SK-N-MC (cell line): ENCODE measurements around the gene MAPKAPK2.
"Not testable (repeated sequence)": the region's sequence is repeated elsewhere in the genome, so short reads cannot be mapped to it uniquely, and the experiment has no call there.

Source experiments
- DNase-seq: peaks from one replicate; pipeline ENCODE4 v3.0.0-alpha.2; 2011; ENCODE audit warnings: low read depth, low spot score
- H3K27ac ChIP-seq: fragments of 200-600 bp; sonication (generic); 2 replicates; pipeline ENCODE4 v1.5.1; 2016; ENCODE audit warnings: mixed run types
- H3K36me3 ChIP-seq: fragments of 200-600 bp; sonication (generic); 2 replicates; pipeline ENCODE4 v1.6.1; 2017; ENCODE audit warnings: antibody characterized with exemption, low read length, mixed read lengths; ENCODE audit not compliant: insufficient read depth
- H3K4me3 ChIP-seq: fragments of 200-600 bp; sonication (generic); 2 replicates; pipeline ENCODE4 v1.5.1; 2016
- H3K9ac ChIP-seq: fragments of 200-600 bp; sonication (generic); 2 replicates; pipeline ENCODE4 v1.8.0; 2017; ENCODE audit warnings: mixed run types, mixed read lengths; ENCODE audit not compliant: insufficient read length
- H3K9me3 ChIP-seq: fragments of 200-600 bp; sonication (generic); 2 replicates; pipeline ENCODE4 v1.6.1; 2017; ENCODE audit warnings: low read depth, mild to moderate bottlenecking, antibody characterized with exemption, low read length, moderate library complexity, mixed read lengths
- EZH2 ChIP-seq: fragments of 200-600 bp; sonication (generic); IDR thresholded peaks from one replicate; pipeline ENCODE4 v1.6.1; 2017; ENCODE audit warnings: antibody characterized with exemption
- FOXP2 ChIP-seq: optimal IDR thresholded peaks from 2 replicates; pipeline ENCODE3; 2011; ENCODE audit warnings: mild to moderate bottlenecking, moderate library complexity; ENCODE audit not compliant: insufficient read depth; ENCODE audit errors: extremely low read length, control extremely low read depth
- POLR2AphosphoS5 ChIP-seq: IDR thresholded peaks from 2 replicates; pipeline ENCODE4 v1.6.1; 2012; ENCODE audit warnings: mild to moderate bottlenecking, low read depth, low read length, borderline replicate concordance

MAPKAPK2 gene

DNA sequence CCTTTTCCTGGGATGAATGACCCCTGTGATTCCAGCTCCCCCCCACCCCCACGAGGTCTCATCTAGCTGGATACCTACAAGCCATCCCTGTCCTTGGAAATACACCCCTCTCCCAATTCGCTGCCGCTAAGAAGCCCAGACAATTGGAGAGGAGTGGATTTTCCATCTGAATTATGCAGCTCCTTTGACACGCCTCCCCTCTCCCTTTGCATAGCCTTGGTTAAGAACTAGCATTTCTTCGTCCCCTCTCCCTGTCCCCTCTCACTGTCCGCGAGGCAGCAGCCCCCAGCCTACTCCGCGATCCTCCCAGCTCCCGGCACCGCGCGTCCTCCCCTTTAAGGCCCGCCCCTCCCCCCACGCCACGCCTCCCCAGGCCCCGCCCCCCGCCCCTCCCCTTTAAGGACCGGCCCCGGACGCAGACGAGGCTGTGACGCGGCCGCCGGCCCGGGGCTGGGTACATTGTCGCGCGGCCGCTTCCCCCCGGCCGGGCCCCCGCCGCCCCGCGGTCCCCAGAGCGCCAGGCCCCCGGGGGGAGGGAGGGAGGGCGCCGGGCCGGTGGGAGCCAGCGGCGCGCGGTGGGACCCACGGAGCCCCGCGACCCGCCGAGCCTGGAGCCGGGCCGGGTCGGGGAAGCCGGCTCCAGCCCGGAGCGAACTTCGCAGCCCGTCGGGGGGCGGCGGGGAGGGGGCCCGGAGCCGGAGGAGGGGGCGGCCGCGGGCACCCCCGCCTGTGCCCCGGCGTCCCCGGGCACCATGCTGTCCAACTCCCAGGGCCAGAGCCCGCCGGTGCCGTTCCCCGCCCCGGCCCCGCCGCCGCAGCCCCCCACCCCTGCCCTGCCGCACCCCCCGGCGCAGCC lies at the start of gene MAPKAPK2:
TSS of gene MAPKAPK2 (plus strand) at position 428 of the 856 bp plus-strand sequence. CDS start at position 753, 325 bp downstream.
- no peaks in the 10 kb centered on the region for H3K36me3 ChIP-seq
- TF ChIP-seq POLR2AphosphoS5 = no peak
- no peak for TF ChIP-seq FOXP2
- no peak for TF ChIP-seq EZH2
- no peak for DNase-seq
- peak within 1 kb of the TSS; percentile 81 for H3K4me3 ChIP-seq
- H3K9me3 ChIP-seq = no peaks in the 10 kb centered on the region
- peak within 1 kb of the TSS; percentile 75 for H3K9ac ChIP-seq
- H3K27ac ChIP-seq = no peak within 1 kb of the TSS

DNA sequence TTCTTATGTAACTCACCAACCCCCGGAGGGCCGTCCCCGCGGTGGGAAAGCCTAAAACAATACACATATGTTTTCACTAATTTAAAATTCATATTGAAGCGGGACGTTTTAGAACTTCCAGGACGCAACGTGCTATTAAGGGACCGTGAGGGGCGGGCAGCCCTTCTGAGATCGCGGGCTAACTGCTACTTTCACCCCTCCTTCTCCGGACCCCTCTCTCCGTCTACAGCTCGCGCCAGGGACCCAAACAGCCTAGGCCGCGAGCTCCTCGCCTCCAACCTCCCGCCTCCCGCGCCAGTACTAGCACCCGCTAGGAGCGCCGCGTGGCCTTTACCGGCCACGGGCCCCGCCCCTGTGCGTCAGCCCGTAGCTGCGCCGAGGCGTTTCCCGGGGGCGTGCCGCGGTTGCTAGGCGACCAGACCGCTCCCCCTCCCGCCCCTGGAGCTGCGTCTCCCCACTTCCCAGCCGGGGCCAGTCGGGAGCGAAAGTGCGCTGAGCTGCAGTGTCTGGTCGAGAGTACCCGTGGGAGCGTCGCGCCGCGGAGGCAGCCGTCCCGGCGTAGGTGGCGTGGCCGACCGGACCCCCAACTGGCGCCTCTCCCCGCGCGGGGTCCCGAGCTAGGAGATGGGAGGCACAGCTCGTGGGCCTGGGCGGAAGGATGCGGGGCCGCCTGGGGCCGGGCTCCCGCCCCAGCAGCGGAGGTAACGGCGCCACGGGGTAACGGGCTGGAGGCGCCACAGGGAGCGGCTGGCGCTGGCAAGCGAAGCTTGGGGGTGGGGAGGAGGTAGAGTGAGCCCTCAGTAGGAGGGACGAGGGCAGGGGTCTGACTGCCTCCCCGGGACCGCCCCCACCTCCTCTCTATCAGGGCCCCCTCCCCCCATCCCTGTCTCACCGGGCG lies 49.4 kb upstream of the MAPKAPK2 start, which contains the start of gene DYRK3:
TSS of gene DYRK3 (plus strand) at position 457 of the 898 bp plus-strand sequence. CDS start at position 625, 168 bp downstream.
- Histone ChIP-seq H3K27ac (peak within 1 kb of the TSS; percentile 83), H3K9me3 (no peaks in the 10 kb centered on the region), H3K4me3 (peak within 1 kb of the TSS; percentile 99), H3K36me3 (peaks cover 18% of the 10 kb centered on the region), H3K9ac (peak within 1 kb of the TSS; percentile 86)
- no peak for DNase-seq
- TF ChIP-seq FOXP2 (no peak), POLR2AphosphoS5 (peak; percentile 96)

DNA sequence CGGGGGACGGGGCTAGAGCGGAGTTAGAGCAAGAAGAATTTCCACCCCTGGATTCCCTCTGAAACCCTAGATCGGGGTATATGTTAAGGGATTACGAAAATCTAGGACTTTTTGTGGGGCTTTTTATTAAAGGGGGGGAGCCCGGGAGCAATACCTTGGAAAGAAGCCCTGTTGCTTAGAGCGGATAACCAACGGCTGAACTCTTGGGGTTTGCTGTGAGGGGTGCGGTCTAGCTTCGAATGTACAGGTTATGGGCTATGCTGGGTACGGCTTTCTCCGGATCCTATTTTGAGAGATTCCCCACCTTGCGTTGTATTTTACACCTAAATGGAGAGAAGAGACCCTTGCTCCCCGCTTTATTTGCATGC lies 48.7 kb upstream of the MAPKAPK2 start:
- H3K9ac ChIP-seq = peak overlapping the region; percentile 73
- H3K27ac ChIP-seq = peak overlapping the region; percentile 50
- DNase-seq = no peak

DNA sequence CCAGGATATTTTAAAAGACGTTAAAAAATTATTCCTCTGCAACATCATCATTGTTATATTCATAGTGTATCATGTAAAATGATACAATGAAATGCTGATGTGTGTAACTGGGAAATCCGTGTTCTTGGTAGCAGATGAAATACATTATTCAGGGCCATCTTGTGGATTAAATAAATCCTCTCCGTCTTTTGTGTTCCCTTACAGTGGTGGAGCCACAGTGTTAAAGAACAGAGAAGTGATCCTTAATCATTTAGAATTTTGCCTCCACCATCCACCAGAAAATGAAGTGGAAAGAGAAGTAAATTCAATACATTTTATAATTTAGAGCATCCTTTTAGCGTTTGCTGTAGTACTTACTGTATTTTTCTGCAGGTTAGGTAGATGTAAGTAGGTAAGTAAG lies 48.0 kb upstream of the MAPKAPK2 start:
- no peak for TF ChIP-seq FOXP2
- TF ChIP-seq EZH2 = no peak
- no peak for TF ChIP-seq POLR2AphosphoS5
- DNase-seq = no peak
- peaks cover 23% of the 10 kb centered on the region for H3K36me3 ChIP-seq
- peak overlapping the region; percentile 73 for H3K9ac ChIP-seq
- H3K27ac ChIP-seq = peak overlapping the region; percentile 69; the same call in 1 of the 2 replicates
- H3K9me3 ChIP-seq = no peaks in the 10 kb centered on the region
- H3K4me3 ChIP-seq = peak overlapping the region; percentile 99

More for the DNA sequence above, 48.7 kb upstream of the MAPKAPK2 start:
- no peaks in the 10 kb centered on the region for H3K9me3 ChIP-seq
- peaks cover 21% of the 10 kb centered on the region for H3K36me3 ChIP-seq
- TF ChIP-seq EZH2 (no peak), POLR2AphosphoS5 (no peak), FOXP2 (no peak)
- peak overlapping the region; percentile 99 for H3K4me3 ChIP-seq

DNA sequence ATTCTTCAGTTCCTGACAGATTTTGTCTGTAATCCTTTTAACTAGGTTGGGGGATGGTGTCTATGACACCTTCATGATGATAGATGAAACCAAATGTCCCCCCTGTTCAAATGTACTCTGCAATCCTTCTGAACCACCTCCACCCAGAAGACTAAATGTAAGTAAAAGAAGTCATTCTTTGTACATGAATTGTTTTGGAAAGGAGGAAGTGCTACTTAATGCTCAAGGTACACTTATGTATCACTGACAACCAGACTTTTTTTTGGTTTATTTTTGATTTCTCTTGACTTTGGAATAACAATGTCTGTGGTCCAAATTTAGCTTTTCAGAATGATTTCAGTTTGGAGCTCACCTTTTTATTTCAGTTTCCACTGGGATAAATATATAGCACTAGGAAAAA lies 47.1 kb upstream of the MAPKAPK2 start:
- Histone ChIP-seq H3K27ac (peak overlapping the region; percentile 69), H3K9me3 (no peaks in the 10 kb centered on the region), H3K9ac (no peak overlapping the region), H3K4me3 (peak overlapping the region; percentile 99), H3K36me3 (peaks cover 23% of the 10 kb centered on the region)
- DNase-seq = no peak
- no peak for TF ChIP-seq EZH2
- no peak for TF ChIP-seq FOXP2

DNA sequence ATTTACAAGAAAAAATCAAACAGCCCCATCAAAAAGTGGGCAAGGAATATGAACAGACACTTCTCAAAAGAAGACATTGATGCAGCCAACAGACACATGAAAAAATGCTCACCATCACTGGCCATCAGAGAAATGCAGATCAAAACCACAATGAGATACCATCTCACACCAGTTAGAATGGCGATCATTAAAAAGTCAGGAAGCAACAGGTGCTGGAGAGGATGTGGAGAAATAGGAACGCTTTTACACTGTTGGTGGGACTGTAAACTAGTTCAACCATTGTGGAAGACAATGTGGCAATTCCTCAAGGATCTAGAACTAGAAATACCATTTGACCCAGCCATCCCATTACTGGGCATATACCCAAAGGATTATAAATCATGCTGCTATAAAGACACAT lies 42.6 kb upstream of the MAPKAPK2 start:
- H3K9ac ChIP-seq, DNase-seq, H3K9me3 ChIP-seq, H3K27ac ChIP-seq, H3K4me3 ChIP-seq: not testable (repeated sequence)
- H3K36me3 ChIP-seq = peaks cover 32% of the 10 kb centered on the region

DNA sequence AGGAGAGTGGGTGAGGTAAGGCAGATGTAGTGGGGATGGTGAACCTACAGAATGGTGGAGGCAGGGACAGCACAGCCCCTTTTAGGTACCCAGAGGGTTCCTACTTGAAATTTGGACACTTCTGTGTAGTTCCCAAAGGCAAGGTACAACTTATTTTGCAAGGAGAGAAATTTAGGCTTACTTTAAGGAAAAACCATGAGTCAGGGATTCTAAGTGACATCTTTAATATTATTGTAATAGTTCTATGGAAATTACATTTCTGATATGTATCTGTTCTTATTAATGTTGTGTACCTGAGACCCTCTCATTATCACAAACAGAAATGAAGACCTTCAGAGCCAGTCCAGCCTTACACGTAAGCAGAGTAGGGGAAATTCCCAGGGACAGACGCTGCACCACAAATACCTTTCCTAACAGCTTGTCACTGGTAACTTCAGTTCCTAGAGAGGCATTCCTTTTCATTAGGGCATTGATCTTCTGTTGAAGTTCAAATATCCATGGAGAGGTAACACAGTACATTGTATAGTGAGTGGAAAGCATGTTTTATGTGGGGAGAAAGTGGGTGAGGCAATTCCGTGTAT lies 41.5 kb upstream of the MAPKAPK2 start:
- no peak for TF ChIP-seq POLR2AphosphoS5
- no peak for TF ChIP-seq FOXP2
- no peak for TF ChIP-seq EZH2
- H3K9me3 ChIP-seq = no peaks in the 10 kb centered on the region
- H3K4me3 ChIP-seq = no peak overlapping the region
- no peak overlapping the region for H3K9ac ChIP-seq
- no peak for DNase-seq
- peaks cover 39% of the 10 kb centered on the region for H3K36me3 ChIP-seq
- H3K27ac ChIP-seq = no peak overlapping the region

DNA sequence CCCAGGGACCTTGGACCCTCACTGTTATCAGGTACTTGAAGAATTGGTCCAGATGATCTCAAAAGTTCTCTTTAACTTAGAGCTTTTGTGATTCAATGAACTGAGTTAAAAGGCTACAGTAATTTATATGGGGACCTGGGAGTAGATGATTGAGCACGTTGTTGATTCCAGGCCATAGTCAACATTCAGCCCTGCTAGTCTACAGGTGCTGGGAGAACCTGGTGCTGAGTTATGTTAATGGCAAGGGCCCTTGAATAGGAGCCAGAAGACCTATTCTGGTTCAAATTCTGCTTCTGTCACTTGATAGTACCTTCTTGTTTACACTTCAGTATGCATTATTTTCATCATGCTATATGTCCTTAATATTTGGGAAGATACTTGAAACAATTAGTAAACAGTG lies 38.2 kb upstream of the MAPKAPK2 start:
- no peak for DNase-seq
- no peak for TF ChIP-seq POLR2AphosphoS5
- TF ChIP-seq FOXP2 = no peak
- no peak for TF ChIP-seq EZH2
- Histone ChIP-seq H3K4me3 (no peak overlapping the region), H3K27ac (no peak overlapping the region), H3K36me3 (peaks cover 38% of the 10 kb centered on the region), H3K9me3 (no peaks in the 10 kb centered on the region), H3K9ac (no peak overlapping the region)
